K562 (cell line): ENCODE results near the gene QSOX2. TPM values are rescaled to one million over a fixed set of nuclear protein-coding genes. Genes with fewer than 3 reads are reported as not detected.
A peak's percentile ranks its signal among the peaks of the same experiment; 100 is the strongest.

Experiments
- CEBPG ChIP-seq, 3 experiments: fragments of 200-800 bp in 1 of 3; sonication (Bioruptor generic) in 1 of 3; sonication (generic) in 1 of 3; formaldehyde crosslinking in 1 of 3; IDR thresholded peaks in 2 of 3; conservative IDR thresholded peaks in 1 of 3; 2 replicates each; pipeline versions ENCODE4 v1.6.1 to v1.8.0; 2016 to 2022; ENCODE audit warnings: missing compliant biosample characterization in 2 of 3, missing genetic modification characterization in 2 of 3, mild to moderate bottlenecking in 1 of 3, missing genetic modification reagents in 1 of 3
- FOS ChIP-seq: IDR thresholded peaks from 3 replicates; pipeline ENCODE4 v1.6.1; 2011; ENCODE audit not compliant: insufficient read length; ENCODE audit errors: extremely low read depth
- NFIX ChIP-seq: fragments of 250-450 bp; sonication (Bioruptor Pico); IDR thresholded peaks from 2 replicates; pipeline ENCODE4 v1.4.0; 2020; ENCODE audit warnings: low read depth, mild to moderate bottlenecking, moderate library complexity
- NRF1 ChIP-seq, 2 experiments: fragments of 450-650 bp; IDR thresholded peaks in 1 of 2; conservative IDR thresholded peaks in 1 of 2; 2 replicates each; pipeline ENCODE4 v1.6.1; 2014; ENCODE audit warnings: mild to moderate bottlenecking in 2 of 2
- RBM22 ChIP-seq: fragments of 200-400 bp; formaldehyde crosslinking; IDR thresholded peaks from 2 replicates; pipeline ENCODE4 v1.6.1; 2018; ENCODE audit warnings: low read length, low read depth; ENCODE audit not compliant: poor library complexity, severe bottlenecking
- TEAD2 ChIP-seq: fragments of 450-650 bp; IDR thresholded peaks from 2 replicates; pipeline ENCODE4 v1.6.1; 2016; ENCODE audit warnings: missing genetic modification characterization, control low read depth, missing compliant biosample characterization
- ZBTB49 ChIP-seq: sonication (generic); formaldehyde crosslinking; IDR thresholded peaks from 2 replicates; pipeline ENCODE4 v1.8.0; 2022; ENCODE audit warnings: missing genetic modification reagents, mild to moderate bottlenecking, borderline replicate concordance
- ZNF143 ChIP-seq: sonication (generic); formaldehyde crosslinking; IDR thresholded peaks from 2 replicates; pipeline ENCODE4 v1.9.0; 2022; ENCODE audit warnings: mild to moderate bottlenecking, missing genetic modification reagents
- ZNF584 ChIP-seq: fragments of 200-800 bp; sonication (Bioruptor generic); IDR thresholded peaks from 2 replicates; pipeline ENCODE4 v1.6.1; 2016; ENCODE audit warnings: low read depth, mild to moderate bottlenecking, missing genetic modification characterization, missing compliant biosample characterization
- ZNF766 ChIP-seq: fragments of 200-800 bp; sonication (Bioruptor generic); conservative IDR thresholded peaks from 2 replicates; pipeline ENCODE4 v1.6.1; 2016; ENCODE audit warnings: missing genetic modification characterization, missing compliant biosample characterization
- ZNF780A ChIP-seq: fragments of 250-450 bp; sonication (Bioruptor Pico); IDR thresholded peaks from 2 replicates; pipeline ENCODE4 v1.5.0; 2021; ENCODE audit warnings: mild to moderate bottlenecking
- polyA plus RNA-seq, 8 experiments: library from polyadenylated mRNA; depleted of rRNA in 4 of 8; stranded (reverse) in 5 of 8; unstranded in 3 of 8; fragments of >200 nt; fragmentation: Nextera tagmentation in 2 of 8; fragmentation: Illumina TruSeq in 1 of 8; extraction: Ambion mirVana in 2 of 8; extraction: Trizol in 1 of 8; gene quantifications; 2 replicates each; pipeline versions ENCODE4 v1.2.1 to v1.2.3, GENCODE V29; 2011 to 2014; ENCODE audit warnings: inconsistent platforms in 1 of 8, missing spikeins in 1 of 8
- total RNA-seq, 7 experiments: library from RNA; depleted of rRNA in 6 of 7; stranded (reverse); fragments of >200 nt in 6 of 7; fragmentation: Illumina TruSeq in 2 of 7; extraction: Trizol in 2 of 7; gene quantifications; 2 replicates each; pipeline versions ENCODE4 v1.2.1 to v1.2.3, GENCODE V29; 2011 to 2021; ENCODE audit warnings: low replicate concordance in 1 of 7
- TF ChIP-seq, protein P1 (sequence below), 2 experiments: fragments of 450-650 bp; formaldehyde crosslinking in 1 of 2; IDR thresholded peaks; 2 replicates each; pipeline versions ENCODE4 v1.4.0 to v1.6.1; 2014 to 2020; ENCODE audit warnings: mild to moderate bottlenecking in 2 of 2, borderline replicate concordance in 1 of 2, low read depth in 1 of 2

The QSOX2 gene
- total and polyA plus RNA-seq, 9 of the 15 experiments (the other 6 are each of a cell fraction or from before 2014, with no cell fraction given), result 0.51 to 23.7 (median 12.7) TPM

DNA sequence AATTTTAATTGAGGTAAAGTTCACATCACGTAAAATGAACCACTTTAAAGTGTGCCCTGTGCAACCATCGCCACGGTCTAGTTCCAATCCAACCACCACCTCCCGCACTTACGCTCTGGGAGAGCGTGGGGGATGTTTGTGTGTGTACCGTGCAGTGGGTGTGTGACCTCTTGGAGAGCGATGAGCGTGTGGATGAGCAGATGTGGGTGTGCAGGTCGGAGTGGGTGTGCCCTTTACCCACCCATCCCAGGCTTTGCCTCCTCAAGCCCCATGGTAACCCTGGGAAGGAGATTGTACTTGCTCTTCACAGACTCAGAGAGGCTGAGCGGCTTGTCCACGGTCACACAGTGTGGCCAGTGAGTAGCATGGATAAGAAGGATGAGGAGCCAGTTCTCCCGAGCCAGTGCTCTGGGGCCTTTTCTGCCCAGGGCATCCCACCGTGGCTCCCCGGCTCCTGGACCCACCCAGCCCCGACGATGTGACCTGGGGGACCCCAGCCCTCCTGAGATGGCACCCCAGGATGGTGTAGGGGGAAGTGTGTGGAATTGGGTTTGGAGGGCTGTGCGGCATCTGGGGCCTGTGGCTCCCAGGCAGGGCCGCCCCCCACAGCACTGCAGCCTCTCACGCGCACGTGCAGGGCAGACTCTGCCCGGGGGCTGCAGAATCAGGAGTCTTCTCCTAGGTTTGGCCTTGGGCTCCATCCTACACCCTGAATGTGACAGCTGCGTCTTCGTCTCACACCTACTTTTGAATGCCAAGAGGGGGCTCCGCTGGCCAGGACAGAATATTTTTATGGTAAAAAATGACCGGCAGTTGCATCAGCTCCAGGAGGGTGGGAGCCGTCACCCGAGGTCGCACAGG lies 54.3 kb downstream of the QSOX2 start (continued):
- TF ChIP-seq ZBTB49 (CRISPR knock-in tag) (no peak), NRF1 (conservative IDR thresholded peaks at IDR 0.05 in 1 of 2, IDR thresholded peaks at IDR 0.05 in 1 of 2) (peak in 1 of 2 experiments; percentile 21; a peak in 1 of 4 replicates), TEAD2 (tag) (no peak), RBM22 (peak; percentile 37), ZNF766 (CRISPR knock-in tag) (peak; percentile 43; the same call in 1 of the 2 replicates), ZNF143 (CRISPR knock-in tag) (0 out of 2 replicates have a peak, but pooled peaks have one; percentile 35), CEBPG (CRISPR knock-in tag; IDR thresholded peaks at IDR 0.05) (peak; percentile 95), CEBPG (tag; conservative IDR thresholded peaks at IDR 0.05 in 1 of 2, IDR thresholded peaks at IDR 0.05 in 1 of 2) (peak; percentile 34 to 86; a peak in 3 of 4 replicates), NFIX (CRISPR knock-in tag) (no peak), ZNF584 (0 out of 2 replicates have a peak, but pooled peaks have one; percentile 56), FOS (no peak), ZNF780A (CRISPR knock-in tag) (no peak)
- TF ChIP-seq, protein P1, sequence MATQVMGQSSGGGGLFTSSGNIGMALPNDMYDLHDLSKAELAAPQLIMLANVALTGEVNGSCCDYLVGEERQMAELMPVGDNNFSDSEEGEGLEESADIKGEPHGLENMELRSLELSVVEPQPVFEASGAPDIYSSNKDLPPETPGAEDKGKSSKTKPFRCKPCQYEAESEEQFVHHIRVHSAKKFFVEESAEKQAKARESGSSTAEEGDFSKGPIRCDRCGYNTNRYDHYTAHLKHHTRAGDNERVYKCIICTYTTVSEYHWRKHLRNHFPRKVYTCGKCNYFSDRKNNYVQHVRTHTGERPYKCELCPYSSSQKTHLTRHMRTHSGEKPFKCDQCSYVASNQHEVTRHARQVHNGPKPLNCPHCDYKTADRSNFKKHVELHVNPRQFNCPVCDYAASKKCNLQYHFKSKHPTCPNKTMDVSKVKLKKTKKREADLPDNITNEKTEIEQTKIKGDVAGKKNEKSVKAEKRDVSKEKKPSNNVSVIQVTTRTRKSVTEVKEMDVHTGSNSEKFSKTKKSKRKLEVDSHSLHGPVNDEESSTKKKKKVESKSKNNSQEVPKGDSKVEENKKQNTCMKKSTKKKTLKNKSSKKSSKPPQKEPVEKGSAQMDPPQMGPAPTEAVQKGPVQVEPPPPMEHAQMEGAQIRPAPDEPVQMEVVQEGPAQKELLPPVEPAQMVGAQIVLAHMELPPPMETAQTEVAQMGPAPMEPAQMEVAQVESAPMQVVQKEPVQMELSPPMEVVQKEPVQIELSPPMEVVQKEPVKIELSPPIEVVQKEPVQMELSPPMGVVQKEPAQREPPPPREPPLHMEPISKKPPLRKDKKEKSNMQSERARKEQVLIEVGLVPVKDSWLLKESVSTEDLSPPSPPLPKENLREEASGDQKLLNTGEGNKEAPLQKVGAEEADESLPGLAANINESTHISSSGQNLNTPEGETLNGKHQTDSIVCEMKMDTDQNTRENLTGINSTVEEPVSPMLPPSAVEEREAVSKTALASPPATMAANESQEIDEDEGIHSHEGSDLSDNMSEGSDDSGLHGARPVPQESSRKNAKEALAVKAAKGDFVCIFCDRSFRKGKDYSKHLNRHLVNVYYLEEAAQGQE (IDR thresholded peaks at IDR 0.05; ENCODE audit: borderline replicate concordance), result peak; percentile 36; the same call in 1 of the 2 replicates
- TF ChIP-seq, protein P1 (CRISPR knock-in tag; IDR thresholded peaks at IDR 0.05; ENCODE audit: low read depth), result 0 out of 2 replicates have a peak, but pooled peaks have one; percentile 32
